NCI-H446 (cell line): ENCODE measurements around the gene RAB14.
"Not testable (repeated sequence)": the region's sequence is repeated elsewhere in the genome, so short reads cannot be mapped to it uniquely, and the experiment has no call there.

Experiments used
- DNase-seq, 2 experiments: peaks; one replicate each; lab custom pipeline; 2025; lab: John Stamatoyannopoulos, UW

RAB14 gene

GRCh38 chr9:121191235-121191634, 10.4 kb downstream of the RAB14 start:
- DNase-seq, result no peak

GRCh38 chr9:121189660-121190059, 12.0 kb downstream of the RAB14 start:
- DNase-seq, result no peak

GRCh38 chr9:121189006-121189405, 12.7 kb downstream of the RAB14 start:
- DNase-seq, result no peak

- DNase-seq, result no peak
Observed at GRCh38 chr9:121187636-121188305, 13.9 kb downstream of the RAB14 start.

GRCh38 chr9:121185774-121186403, 15.8 kb downstream of the RAB14 start:
- DNase-seq, result no peak

- no peak for DNase-seq
Observed at GRCh38 chr9:121185178-121185745, 16.4 kb downstream of the RAB14 start.

GRCh38 chr9:121184463-121184862, 17.2 kb downstream of the RAB14 start:
- DNase-seq, result no peak

GRCh38 chr9:121183666-121184423, 17.8 kb downstream of the RAB14 start:
- DNase-seq, result no peak

- no peak for DNase-seq
Observed at GRCh38 chr9:121182989-121183388, 18.7 kb downstream of the RAB14 start.

GRCh38 chr9:121182101-121182836, 19.4 kb downstream of the RAB14 start:
- DNase-seq, result no peak

- no peak for DNase-seq
Observed at GRCh38 chr9:121179930-121180681, 21.6 kb downstream of the RAB14 start.

- not testable (repeated sequence) for DNase-seq
Observed at GRCh38 chr9:121179373-121179721, 22.3 kb downstream of the RAB14 start.

- DNase-seq, result no peak
Observed at GRCh38 chr9:121178676-121179372, 22.8 kb downstream of the RAB14 start.

GRCh38 chr9:121173501-121173900, 28.2 kb downstream of the RAB14 start:
- DNase-seq, result no peak

- DNase-seq, result no peak
Observed at GRCh38 chr9:121172726-121173487, 28.8 kb downstream of the RAB14 start.

- DNase-seq, result no peak
Observed at GRCh38 chr9:121171236-121171635, 30.4 kb downstream of the RAB14 start.

- no peak for DNase-seq
Observed at GRCh38 chr9:121169094-121169601, 32.5 kb downstream of the RAB14 start.

GRCh38 chr9:121168052-121168451, 33.6 kb downstream of the RAB14 start:
- no peak for DNase-seq

- no peak for DNase-seq
Observed at GRCh38 chr9:121160025-121160424, 41.6 kb downstream of the RAB14 start.

GRCh38 chr9:121157939-121158338, 43.7 kb downstream of the RAB14 start:
- DNase-seq, result no peak
